Tibial nerve (tissue), 4 donors: ENCODE measurements around the gene CLIP2.
A peak's percentile ranks its signal among the peaks of the same experiment; 100 is the strongest.

Source experiments
- EP300 ChIP-seq, 2 donors: sonication (generic); formaldehyde crosslinking; IDR thresholded peaks; one replicate each; pipeline ENCODE4 v1.6.1; 2017; ENCODE audit warnings: antibody characterized with exemption in 2 of 2, mild to moderate bottlenecking in 1 of 2
- POLR2A ChIP-seq, 2 donors: fragments of 450-650 bp; IDR thresholded peaks; one replicate each; pipeline ENCODE4 v1.6.1; 2017; ENCODE audit warnings: antibody characterized with exemption in 2 of 2, mild to moderate bottlenecking in 2 of 2, moderate library complexity in 2 of 2
- TF ChIP-seq, protein P1 (sequence below), 5 experiments: fragments of 200-600 bp in 3 of 5; fragments of 450-650 bp in 2 of 5; sonication (generic) in 3 of 5; IDR thresholded peaks; one replicate each; pipeline ENCODE4 v1.5.1; 2016 to 2019; ENCODE audit warnings: antibody characterized with exemption in 5 of 5, mild to moderate bottlenecking in 3 of 5, moderate library complexity in 2 of 5

DNA sequence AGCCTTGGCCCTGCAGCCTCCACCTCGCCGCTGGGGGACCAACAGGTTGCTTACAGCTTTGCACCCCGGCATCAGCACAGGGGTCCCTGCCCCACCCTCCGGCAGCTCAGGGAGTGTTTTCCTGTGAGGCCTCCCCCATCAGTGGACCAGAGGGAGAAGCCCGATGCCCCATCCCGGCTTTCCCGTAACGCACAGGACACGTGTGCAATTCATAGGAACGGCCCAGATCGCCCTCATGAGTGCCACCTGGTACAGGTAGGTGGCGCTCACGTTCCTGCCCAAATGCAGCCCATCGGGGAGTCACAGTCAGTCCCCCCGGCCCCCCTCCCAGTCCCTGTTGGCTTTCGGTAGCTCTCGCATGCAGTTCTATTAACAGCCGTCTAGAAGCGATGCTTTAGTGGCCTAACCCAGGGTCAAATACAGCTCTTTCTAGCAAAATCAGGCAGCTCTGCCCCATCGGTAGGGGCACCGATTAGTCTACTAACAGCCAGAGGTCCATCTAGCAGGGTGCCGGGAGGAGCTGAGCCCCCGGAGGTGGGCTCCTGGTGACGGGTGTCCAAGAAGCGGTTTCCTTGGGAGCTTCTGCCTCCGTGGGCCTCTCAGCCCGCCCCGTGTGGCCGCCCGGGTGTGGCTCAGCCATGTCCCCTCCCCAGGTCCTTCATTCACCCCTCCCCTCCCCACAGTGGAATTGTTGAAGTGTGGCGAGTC lies 116.1 kb downstream of the CLIP2 start:
- TF ChIP-seq, protein P1, sequence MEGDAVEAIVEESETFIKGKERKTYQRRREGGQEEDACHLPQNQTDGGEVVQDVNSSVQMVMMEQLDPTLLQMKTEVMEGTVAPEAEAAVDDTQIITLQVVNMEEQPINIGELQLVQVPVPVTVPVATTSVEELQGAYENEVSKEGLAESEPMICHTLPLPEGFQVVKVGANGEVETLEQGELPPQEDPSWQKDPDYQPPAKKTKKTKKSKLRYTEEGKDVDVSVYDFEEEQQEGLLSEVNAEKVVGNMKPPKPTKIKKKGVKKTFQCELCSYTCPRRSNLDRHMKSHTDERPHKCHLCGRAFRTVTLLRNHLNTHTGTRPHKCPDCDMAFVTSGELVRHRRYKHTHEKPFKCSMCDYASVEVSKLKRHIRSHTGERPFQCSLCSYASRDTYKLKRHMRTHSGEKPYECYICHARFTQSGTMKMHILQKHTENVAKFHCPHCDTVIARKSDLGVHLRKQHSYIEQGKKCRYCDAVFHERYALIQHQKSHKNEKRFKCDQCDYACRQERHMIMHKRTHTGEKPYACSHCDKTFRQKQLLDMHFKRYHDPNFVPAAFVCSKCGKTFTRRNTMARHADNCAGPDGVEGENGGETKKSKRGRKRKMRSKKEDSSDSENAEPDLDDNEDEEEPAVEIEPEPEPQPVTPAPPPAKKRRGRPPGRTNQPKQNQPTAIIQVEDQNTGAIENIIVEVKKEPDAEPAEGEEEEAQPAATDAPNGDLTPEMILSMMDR (IDR thresholded peaks at IDR 0.05): peak in 2 of 5 experiments; percentile 11 to 12
- TF ChIP-seq POLR2A (IDR thresholded peaks at IDR 0.05) (no peak), EP300 (IDR thresholded peaks at IDR 0.05) (no peak)
